HL-60/S4 treated with retinoic acid at 250 ng/mL for 4 days and 3 days (cell line): ENCODE results near the gene NRG2.

Experiments
- in situ Hi-C: fragments of 300-500 bp; cut with MboI; formaldehyde crosslinking; loops from 2 replicates; pipeline ENCODE4 v1.7.0; 2022; ENCODE audit warnings: low sequenced_read_pairs

NRG2 gene

GRCh38 chr5:139847091-139847490, 196.0 kb downstream of the NRG2 start:
- in situ Hi-C loops: no loop called here

GRCh38 chr5:139845846-139846681, 197.0 kb downstream of the NRG2 start:
- in situ Hi-C loops: no loop called here

GRCh38 chr5:139844472-139845145, 198.5 kb downstream of the NRG2 start:
- in situ Hi-C loops: no loop called here

- in situ Hi-C loops: no loop called here
Observed at GRCh38 chr5:139843991-139844390, 199.1 kb downstream of the NRG2 start.

GRCh38 chr5:139842321-139842720, 200.8 kb downstream of the NRG2 start:
- in situ Hi-C loops: no loop called here

- in situ Hi-C loops: no loop called here
Observed at GRCh38 chr5:139841549-139841948, 201.6 kb downstream of the NRG2 start.

- in situ Hi-C loops: no loop called here
Observed at GRCh38 chr5:139839918-139840317, 203.2 kb downstream of the NRG2 start.

- in situ Hi-C loops: no loop called here
Observed at GRCh38 chr5:139839232-139839815, 203.8 kb downstream of the NRG2 start.

- in situ Hi-C loops: no loop called here
Observed at GRCh38 chr5:139838381-139839197, 204.5 kb downstream of the NRG2 start.

GRCh38 chr5:139837711-139838380, 205.3 kb downstream of the NRG2 start:
- in situ Hi-C loops: no loop called here

- in situ Hi-C loops: no loop called here
Observed at GRCh38 chr5:139836469-139837208, 206.5 kb downstream of the NRG2 start.

- in situ Hi-C loops: no loop called here
Observed at GRCh38 chr5:139835656-139836055, 207.4 kb downstream of the NRG2 start.

- in situ Hi-C loops: no loop called here
Observed at GRCh38 chr5:139833525-139833924, 209.6 kb downstream of the NRG2 start.

- in situ Hi-C loops: no loop called here
Observed at GRCh38 chr5:139831624-139832023, 211.5 kb downstream of the NRG2 start.

GRCh38 chr5:139829471-139829870, 213.6 kb downstream of the NRG2 start:
- in situ Hi-C loops: no loop called here

- in situ Hi-C loops: no loop called here
Observed at GRCh38 chr5:139828207-139828895, 214.7 kb downstream of the NRG2 start.

- in situ Hi-C loops: no loop called here
Observed at GRCh38 chr5:139825690-139826089, 217.4 kb downstream of the NRG2 start.

GRCh38 chr5:139823757-139824355, 219.2 kb downstream of the NRG2 start:
- in situ Hi-C loops: no loop called here
